ENCODE measurements around the gene DLG2.

DNA sequence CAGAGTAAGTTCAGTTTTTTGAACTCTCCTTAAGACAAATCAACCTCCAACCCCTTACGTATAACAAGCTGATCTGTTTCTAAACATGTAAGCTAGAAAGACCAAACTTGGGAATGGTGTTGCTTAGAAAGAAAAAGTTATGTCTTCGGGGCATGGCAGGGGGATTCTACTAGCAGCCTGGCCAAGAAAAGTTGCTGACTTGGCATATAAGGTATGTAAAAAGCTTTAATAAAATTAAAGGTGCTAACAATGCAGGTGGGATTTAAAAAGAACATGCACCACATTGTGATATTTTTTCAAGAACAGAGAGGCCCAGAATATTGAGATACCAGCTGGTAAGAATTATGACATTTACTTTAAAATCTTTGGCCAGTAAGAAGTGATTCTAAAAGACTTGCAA is 1929.6 kb downstream of the DLG2 start:
- TF ChIP-seq, protein P1, sequence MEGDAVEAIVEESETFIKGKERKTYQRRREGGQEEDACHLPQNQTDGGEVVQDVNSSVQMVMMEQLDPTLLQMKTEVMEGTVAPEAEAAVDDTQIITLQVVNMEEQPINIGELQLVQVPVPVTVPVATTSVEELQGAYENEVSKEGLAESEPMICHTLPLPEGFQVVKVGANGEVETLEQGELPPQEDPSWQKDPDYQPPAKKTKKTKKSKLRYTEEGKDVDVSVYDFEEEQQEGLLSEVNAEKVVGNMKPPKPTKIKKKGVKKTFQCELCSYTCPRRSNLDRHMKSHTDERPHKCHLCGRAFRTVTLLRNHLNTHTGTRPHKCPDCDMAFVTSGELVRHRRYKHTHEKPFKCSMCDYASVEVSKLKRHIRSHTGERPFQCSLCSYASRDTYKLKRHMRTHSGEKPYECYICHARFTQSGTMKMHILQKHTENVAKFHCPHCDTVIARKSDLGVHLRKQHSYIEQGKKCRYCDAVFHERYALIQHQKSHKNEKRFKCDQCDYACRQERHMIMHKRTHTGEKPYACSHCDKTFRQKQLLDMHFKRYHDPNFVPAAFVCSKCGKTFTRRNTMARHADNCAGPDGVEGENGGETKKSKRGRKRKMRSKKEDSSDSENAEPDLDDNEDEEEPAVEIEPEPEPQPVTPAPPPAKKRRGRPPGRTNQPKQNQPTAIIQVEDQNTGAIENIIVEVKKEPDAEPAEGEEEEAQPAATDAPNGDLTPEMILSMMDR (IDR thresholded peaks at IDR 0.05; ENCODE audit: low read length): no peak
- TF ChIP-seq EZH2 (IDR thresholded peaks at IDR 0.05; ENCODE audit: borderline replicate concordance, low read length): no peak

Measured in OCI-LY1 (cell line).